Tibial nerve (tissue), 4 donors: ENCODE measurements around the gene SIGLEC15. TPM values are rescaled to one million over a fixed set of nuclear protein-coding genes. Genes with fewer than 3 reads are reported as not detected.

Experiments used
- DNase-seq, 2 donors: peaks; one replicate each; pipeline ENCODE4 v3.0.0-alpha.2; 2019; ENCODE audit warnings: low spot score in 2 of 2
- H3K27ac ChIP-seq, 4 donors: fragments of 200-600 bp; sonication (generic) in 3 of 4; one replicate each; pipeline ENCODE4 v1.5.1; 2017 to 2019; ENCODE audit warnings: mild to moderate bottlenecking in 1 of 4
- H3K27me3 ChIP-seq, 2 donors: fragments of 200-600 bp; sonication (generic) in 1 of 2; one replicate each; pipeline versions ENCODE4 v1.5.1 to v1.6.0; 2017 to 2019
- H3K36me3 ChIP-seq, 3 donors: fragments of 200-600 bp; sonication (generic); one replicate each; pipeline ENCODE4 v1.5.1; 2018 to 2019
- H3K4me1 ChIP-seq, 4 donors: fragments of 200-600 bp; sonication (generic) in 3 of 4; one replicate each; pipeline ENCODE4 v1.5.1; 2017 to 2019
- H3K4me3 ChIP-seq, 4 donors: fragments of 200-600 bp; sonication (generic) in 3 of 4; one replicate each; pipeline ENCODE4 v1.5.1; 2017 to 2019; ENCODE audit warnings: mild to moderate bottlenecking in 1 of 4, moderate library complexity in 1 of 4
- H3K9me3 ChIP-seq, 4 donors: fragments of 200-600 bp; sonication (generic) in 3 of 4; one replicate each; pipeline ENCODE4 v1.5.1; 2017 to 2019
- CTCF ChIP-seq, 5 experiments: fragments of 200-600 bp in 3 of 5; fragments of 450-650 bp in 2 of 5; sonication (generic) in 3 of 5; IDR thresholded peaks; one replicate each; pipeline ENCODE4 v1.5.1; 2016 to 2019; ENCODE audit warnings: antibody characterized with exemption in 5 of 5, mild to moderate bottlenecking in 3 of 5, moderate library complexity in 2 of 5
- EP300 ChIP-seq, 2 donors: sonication (generic); formaldehyde crosslinking; IDR thresholded peaks; one replicate each; pipeline ENCODE4 v1.6.1; 2017; ENCODE audit warnings: antibody characterized with exemption in 2 of 2, mild to moderate bottlenecking in 1 of 2
- POLR2A ChIP-seq, 2 donors: fragments of 450-650 bp; IDR thresholded peaks; one replicate each; pipeline ENCODE4 v1.6.1; 2017; ENCODE audit warnings: antibody characterized with exemption in 2 of 2, mild to moderate bottlenecking in 2 of 2, moderate library complexity in 2 of 2
- WGBS, 2 donors: methylation state at CpG; one replicate each; pipeline ENCODE4 v1.1.5; 2018; 5-methylcytosine and 5-hydroxymethylcytosine counted together
- total RNA-seq, 4 donors: library from RNA; depleted of rRNA; stranded (reverse); fragments of >200 nt; gene quantifications; one replicate each; pipeline ENCODE4 v1.1.0, GENCODE V29; 2016

SIGLEC15 gene
- total RNA-seq, 4 donors from 2014 or later: 4.7 TPM; not detected in 3

GRCh38 chr18:45871431-45872084, 46.1 kb downstream of the SIGLEC15 start:
- WGBS, 2 donors: 80% methylated on average over 5 of the region's 5 CpGs
- Histone ChIP-seq H3K27me3 (no peaks in the 10 kb centered on the region), H3K27ac (no peak overlapping the region), H3K4me3 (no peak overlapping the region), H3K4me1 (no peaks in the 10 kb centered on the region), H3K9me3 (no peaks in the 10 kb centered on the region), H3K36me3 (peaks cover 2 to 95% (median 18%) of the 10 kb centered on the region in 3 donors)
- TF ChIP-seq EP300 (IDR thresholded peaks at IDR 0.05) (no peak), CTCF (IDR thresholded peaks at IDR 0.05) (no peak), POLR2A (IDR thresholded peaks at IDR 0.05) (no peak)
- DNase-seq: no peak

DNA sequence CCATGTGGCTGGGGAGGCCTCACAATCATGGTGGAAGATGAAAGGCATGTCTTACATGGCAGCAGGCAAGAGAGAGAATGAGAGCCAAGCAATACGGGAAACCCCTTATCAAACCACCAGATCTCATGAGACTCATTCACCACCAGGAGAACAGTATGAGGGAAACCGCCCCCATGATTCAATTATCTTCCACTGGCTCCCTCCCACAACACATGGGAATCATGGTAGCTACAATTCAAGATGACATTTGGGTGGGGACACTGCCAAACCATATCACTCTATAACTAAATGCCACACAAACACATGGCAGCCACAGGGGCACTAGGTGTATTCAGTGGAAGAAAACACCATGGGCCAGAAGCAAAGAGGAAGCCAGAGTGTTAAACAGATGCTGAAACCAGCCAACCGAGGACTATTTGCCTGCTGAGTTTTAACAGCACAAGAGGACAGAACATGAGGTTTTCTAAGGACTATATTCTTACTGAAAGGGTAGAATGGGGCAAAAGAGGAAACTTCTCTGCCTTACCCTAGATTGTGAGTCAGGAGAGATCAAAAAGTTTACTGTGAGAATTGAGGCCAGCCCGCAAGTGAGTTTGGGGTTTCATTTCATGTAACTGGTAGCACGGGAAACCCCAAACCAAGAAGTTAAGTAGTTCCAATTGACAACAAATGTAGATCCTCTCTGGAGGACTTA, 49.2 kb downstream of the SIGLEC15 start:
- Histone ChIP-seq H3K9me3 (no peaks in the 10 kb centered on the region), H3K36me3 (peaks cover 2 to 92% (median 7%) of the 10 kb centered on the region in 3 donors), H3K27ac (no peak overlapping the region), H3K27me3 (no peaks in the 10 kb centered on the region), H3K4me3 (no peak overlapping the region), H3K4me1 (no peaks in the 10 kb centered on the region)
- TF ChIP-seq EP300 (IDR thresholded peaks at IDR 0.05): no peak
- no peak for TF ChIP-seq CTCF (IDR thresholded peaks at IDR 0.05)
- no peak for TF ChIP-seq POLR2A (IDR thresholded peaks at IDR 0.05)
- WGBS, 2 donors: 84 to 92% methylated on average over 5 of the region's 5 CpGs
- DNase-seq: no peak

DNA sequence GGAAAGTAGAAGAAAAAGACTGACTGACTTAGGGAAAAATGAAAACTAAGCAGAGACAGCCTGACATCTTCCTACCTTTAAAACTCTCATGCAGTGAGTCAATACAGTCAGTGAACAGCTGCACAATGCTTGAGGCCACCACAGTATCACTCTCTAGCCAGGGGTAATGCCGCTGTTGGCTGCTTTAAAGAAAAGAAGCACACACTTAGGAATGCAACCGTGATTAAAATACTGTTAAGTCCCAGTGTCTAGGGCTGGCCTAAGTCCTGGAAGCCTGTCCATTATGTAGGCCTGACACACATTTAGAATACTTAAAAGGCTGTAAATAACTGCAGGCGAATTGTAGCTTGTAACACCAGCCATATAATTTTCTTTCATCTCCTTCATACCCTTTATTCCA, 50.7 kb downstream of the SIGLEC15 start:
- H3K9me3 ChIP-seq: no peaks in the 10 kb centered on the region
- no peak overlapping the region for H3K27ac ChIP-seq
- TF ChIP-seq EP300 (IDR thresholded peaks at IDR 0.05) (no peak), POLR2A (IDR thresholded peaks at IDR 0.05) (no peak), CTCF (IDR thresholded peaks at IDR 0.05) (no peak)
- H3K27me3 ChIP-seq: no peaks in the 10 kb centered on the region
- H3K4me1 ChIP-seq: peaks cover 0 to 7% (median 0%) of the 10 kb centered on the region in 4 donors
- 79 to 81% methylated on average over 3 of the region's 3 CpGs for WGBS, 2 donors
- no peak for DNase-seq
- no peak overlapping the region for H3K4me3 ChIP-seq
- H3K36me3 ChIP-seq: peaks cover 2 to 85% (median 7%) of the 10 kb centered on the region in 3 donors

DNA sequence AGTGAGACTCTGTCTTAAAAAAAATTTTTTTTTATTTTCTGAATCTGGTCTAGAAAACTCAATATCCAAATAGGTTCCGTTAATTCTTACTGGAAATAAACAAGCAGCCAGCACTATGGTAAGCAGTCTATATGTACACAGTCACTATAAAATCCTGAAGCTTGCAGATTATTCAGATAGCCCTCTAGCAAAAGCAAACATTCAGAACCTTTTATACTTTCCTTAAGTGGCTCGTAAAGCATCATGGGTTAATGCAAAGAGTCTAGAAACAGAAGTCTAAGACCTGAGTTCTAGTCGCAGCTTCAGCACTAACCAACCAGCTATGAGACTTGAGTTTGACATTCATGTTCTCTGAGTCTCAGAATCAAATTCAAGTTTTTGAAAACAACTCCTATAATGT, 51.9 kb downstream of the SIGLEC15 start:
- Histone ChIP-seq H3K4me3 (no peak overlapping the region), H3K27ac (no peak overlapping the region), H3K36me3 (peaks cover 2 to 83% (median 6%) of the 10 kb centered on the region in 3 donors), H3K9me3 (no peaks in the 10 kb centered on the region), H3K27me3 (no peaks in the 10 kb centered on the region), H3K4me1 (peaks cover 0 to 7% (median 0%) of the 10 kb centered on the region in 4 donors)
- WGBS, 2 donors: 91 to 92% methylated on average over 3 of the region's 3 CpGs
- no peak for DNase-seq
- TF ChIP-seq EP300 (IDR thresholded peaks at IDR 0.05): no peak
- TF ChIP-seq POLR2A (IDR thresholded peaks at IDR 0.05): no peak
- TF ChIP-seq CTCF (IDR thresholded peaks at IDR 0.05): no peak
